Measurements from ENCODE around the gene SCAND1.

GRCh38 chr20:35907017-35907701 is 47.1 kb downstream of the SCAND1 start:
- TF ChIP-seq YY1 (IDR thresholded peaks at IDR 0.05; ENCODE audit: insufficient read depth, insufficient read length) (no peak), SUZ12 (IDR thresholded peaks at IDR 0.05; ENCODE audit: extremely low read depth, insufficient read depth, insufficient read length) (no peak)
